ENCODE results near the gene SEMA6A. TPM values are rescaled to one million over a fixed set of nuclear protein-coding genes. Genes with fewer than 3 reads are reported as not detected.

SEMA6A gene
- total RNA-seq, 1 experiment from 2014 or later = not detected

DNA sequence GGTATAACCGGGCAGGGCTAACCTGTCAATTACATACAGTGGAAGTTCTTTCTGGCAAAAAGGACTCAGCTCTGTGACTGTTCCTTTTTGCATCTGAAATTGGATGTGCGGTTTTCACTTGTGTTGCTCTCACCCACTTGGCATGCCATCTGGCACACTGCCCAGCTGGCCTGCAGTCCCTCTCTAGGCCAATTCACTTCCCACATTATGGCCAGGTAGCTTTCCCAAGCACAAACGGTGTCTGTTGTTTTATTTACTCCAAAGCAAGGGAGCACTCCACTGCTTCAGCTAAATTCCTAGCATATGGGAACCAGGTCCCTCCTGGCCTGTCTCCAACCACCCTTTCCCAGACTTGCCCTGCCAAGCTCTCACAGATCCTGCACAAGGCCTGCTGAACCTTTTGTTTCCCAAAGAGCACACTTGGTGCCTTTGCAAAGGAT is 132.5 kb downstream of the SEMA6A start:
- H3K79me2 ChIP-seq (ENCODE audit: low read length) = no peaks in the 10 kb centered on the region
- no peaks in the 10 kb centered on the region for H4K20me1 ChIP-seq (ENCODE audit: insufficient read depth, low read depth, low read length)
- H3K36me3 ChIP-seq (ENCODE audit: insufficient read depth, low read length) = no peaks in the 10 kb centered on the region

DNA sequence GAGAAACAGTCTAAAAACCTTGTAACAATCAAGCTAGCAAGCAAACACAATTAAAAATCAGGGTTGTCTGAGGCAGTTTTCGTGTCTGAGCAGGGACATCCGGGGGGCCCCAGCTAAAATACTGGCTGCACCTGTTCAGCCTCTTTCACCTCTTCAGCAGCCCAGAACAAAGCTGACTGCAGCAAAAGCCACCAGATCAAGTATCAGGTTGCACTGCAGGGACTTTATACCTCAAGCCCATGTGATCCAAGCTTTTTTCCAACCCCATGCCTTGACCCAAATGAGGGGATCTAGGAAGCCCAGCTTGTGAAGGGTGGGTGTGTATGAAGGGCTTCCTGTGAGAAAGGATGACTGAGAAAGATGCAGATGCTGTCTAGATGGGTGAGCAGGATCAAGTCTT is 133.4 kb downstream of the SEMA6A start:
- no peaks in the 10 kb centered on the region for H3K27me3 ChIP-seq (ENCODE audit: low read length)
- H3K79me2 ChIP-seq (ENCODE audit: low read length) = no peaks in the 10 kb centered on the region
- no peak for DNase-seq
- no peaks in the 10 kb centered on the region for H3K36me3 ChIP-seq (ENCODE audit: insufficient read depth, low read length)
- no peak overlapping the region for H3K9ac ChIP-seq (ENCODE audit: low read length)
- H3K27ac ChIP-seq (ENCODE audit: low read length) = no peak overlapping the region
- no peaks in the 10 kb centered on the region for H3K9me2 ChIP-seq (replicated peaks; ENCODE audit: insufficient read depth, low read length)
- H3K9me3 ChIP-seq (ENCODE audit: low read length) = no peaks in the 10 kb centered on the region
- no peak overlapping the region for H3K4me2 ChIP-seq (ENCODE audit: low read depth, low read length, poor library complexity, severe bottlenecking)
- H4K20me1 ChIP-seq (ENCODE audit: insufficient read depth, low read depth, low read length) = no peaks in the 10 kb centered on the region
- H3K4me3 ChIP-seq (ENCODE audit: low read length) = no peak overlapping the region
- H3K4me1 ChIP-seq (ENCODE audit: low read length) = no peaks in the 10 kb centered on the region
- H2AFZ ChIP-seq (ENCODE audit: low read length) = no peak overlapping the region

More for the DNA sequence above, 132.5 kb downstream of the SEMA6A start:
- no peaks in the 10 kb centered on the region for H3K4me1 ChIP-seq (ENCODE audit: low read length)
- DNase-seq = no peak
- no peak overlapping the region for H3K27ac ChIP-seq (ENCODE audit: low read length)
- H3K9ac ChIP-seq (ENCODE audit: low read length) = no peak overlapping the region
- H3K27me3 ChIP-seq (ENCODE audit: low read length) = no peaks in the 10 kb centered on the region
- no peak overlapping the region for H3K4me3 ChIP-seq (ENCODE audit: low read length)
- H3K9me2 ChIP-seq (replicated peaks; ENCODE audit: insufficient read depth, low read length) = no peaks in the 10 kb centered on the region
- H3K9me3 ChIP-seq (ENCODE audit: low read length) = no peaks in the 10 kb centered on the region
- no peak overlapping the region for H2AFZ ChIP-seq (ENCODE audit: low read length)
- H3K4me2 ChIP-seq (ENCODE audit: low read depth, low read length, poor library complexity, severe bottlenecking) = no peak overlapping the region

DNA sequence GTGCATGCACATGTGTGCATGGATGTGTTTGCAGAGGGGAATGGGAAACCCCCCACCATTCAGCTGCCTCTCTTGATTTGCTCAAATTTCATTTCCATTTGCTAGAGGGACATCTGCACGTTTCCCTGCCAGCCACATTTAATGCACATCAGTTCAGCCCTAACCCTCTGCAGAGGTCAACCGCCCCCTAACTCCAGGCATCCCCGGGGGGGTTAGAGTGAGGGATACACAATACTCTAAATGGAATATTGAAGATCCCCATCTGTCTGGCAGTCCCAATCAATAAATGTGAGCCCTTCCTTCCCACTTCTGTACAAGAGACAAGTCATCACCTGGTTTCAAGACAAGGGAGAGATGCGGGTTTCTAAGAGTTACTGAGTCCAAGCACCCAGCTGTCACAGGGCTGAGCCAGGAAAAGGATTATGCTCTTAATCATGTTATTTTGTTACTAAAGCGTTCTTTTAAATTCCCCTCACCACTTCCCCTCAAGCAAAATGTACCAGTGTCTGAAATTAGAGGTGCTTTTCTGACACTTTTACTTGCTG is 134.1 kb downstream of the SEMA6A start:
- no peaks in the 10 kb centered on the region for H3K79me2 ChIP-seq (ENCODE audit: low read length)
- H3K9ac ChIP-seq (ENCODE audit: low read length) = no peak overlapping the region
- no peak overlapping the region for H3K4me2 ChIP-seq (ENCODE audit: low read depth, low read length, poor library complexity, severe bottlenecking)
- DNase-seq = no peak
- no peaks in the 10 kb centered on the region for H3K36me3 ChIP-seq (ENCODE audit: insufficient read depth, low read length)
- H3K9me3 ChIP-seq (ENCODE audit: low read length) = no peaks in the 10 kb centered on the region
- no peaks in the 10 kb centered on the region for H3K4me1 ChIP-seq (ENCODE audit: low read length)
- no peak overlapping the region for H3K27ac ChIP-seq (ENCODE audit: low read length)
- no peak overlapping the region for H3K4me3 ChIP-seq (ENCODE audit: low read length)
- H2AFZ ChIP-seq (ENCODE audit: low read length) = no peak overlapping the region
- H3K9me2 ChIP-seq (replicated peaks; ENCODE audit: insufficient read depth, low read length) = no peaks in the 10 kb centered on the region
- no peaks in the 10 kb centered on the region for H3K27me3 ChIP-seq (ENCODE audit: low read length)
- H4K20me1 ChIP-seq (ENCODE audit: insufficient read depth, low read depth, low read length) = no peaks in the 10 kb centered on the region

DNA sequence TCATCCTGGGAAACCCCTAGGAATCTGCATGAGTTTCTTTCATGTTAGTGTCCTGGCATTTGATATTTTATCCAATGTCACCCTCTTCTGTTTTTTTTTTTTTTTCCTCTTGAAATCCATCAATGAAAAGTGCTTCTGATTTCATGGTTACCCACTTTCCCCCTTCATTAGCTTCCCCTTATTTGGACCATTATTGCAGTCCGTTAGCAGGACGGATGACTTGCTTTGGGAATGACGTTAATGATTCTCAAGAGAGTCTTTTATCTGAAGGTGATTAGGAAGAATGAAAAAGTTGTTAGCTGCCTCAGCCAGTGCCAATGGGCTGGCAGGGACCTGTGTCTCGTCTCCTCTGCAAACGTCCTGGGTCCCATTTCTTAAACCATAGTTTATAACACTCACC is 134.7 kb downstream of the SEMA6A start:
- Histone ChIP-seq H3K4me1 (ENCODE audit: low read length) (no peaks in the 10 kb centered on the region), H3K79me2 (ENCODE audit: low read length) (no peaks in the 10 kb centered on the region), H3K9me3 (ENCODE audit: low read length) (no peaks in the 10 kb centered on the region), H3K9me2 (replicated peaks; ENCODE audit: insufficient read depth, low read length) (no peaks in the 10 kb centered on the region), H3K27ac (ENCODE audit: low read length) (no peak overlapping the region), H3K4me3 (ENCODE audit: low read length) (no peak overlapping the region), H3K36me3 (ENCODE audit: insufficient read depth, low read length) (no peaks in the 10 kb centered on the region), H3K27me3 (ENCODE audit: low read length) (no peaks in the 10 kb centered on the region), H3K9ac (ENCODE audit: low read length) (no peak overlapping the region), H2AFZ (ENCODE audit: low read length) (no peak overlapping the region), H4K20me1 (ENCODE audit: insufficient read depth, low read depth, low read length) (no peaks in the 10 kb centered on the region), H3K4me2 (ENCODE audit: low read depth, low read length, poor library complexity, severe bottlenecking) (no peak overlapping the region)
- no peak for DNase-seq

DNA sequence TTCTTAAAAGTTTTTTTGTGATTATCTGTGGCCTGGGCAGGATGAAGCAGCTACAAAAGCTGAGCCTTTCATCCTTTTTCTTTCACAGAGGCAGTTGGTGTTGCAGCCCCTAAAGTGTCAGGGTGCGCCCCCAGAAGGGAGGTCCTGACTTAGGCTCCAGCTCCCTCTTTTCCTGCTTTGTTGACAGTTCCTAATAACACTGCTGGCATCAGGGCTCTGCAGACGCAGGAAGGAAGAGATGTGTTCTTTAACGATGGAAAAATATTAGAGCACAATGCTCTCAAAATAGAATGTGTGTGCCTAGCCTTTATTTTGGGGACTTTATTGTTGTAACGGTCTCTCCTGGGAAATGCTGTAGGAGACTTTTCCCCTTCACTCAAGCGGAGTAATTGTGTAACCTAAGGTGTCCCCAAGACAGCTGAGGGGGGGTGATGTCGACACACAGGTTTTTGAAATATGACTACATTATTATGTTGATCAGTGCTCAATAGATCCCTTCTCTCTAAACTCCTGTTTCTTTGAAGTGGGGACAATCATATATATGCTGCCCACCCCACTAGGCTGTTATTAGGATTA is 135.6 kb downstream of the SEMA6A start:
- Histone ChIP-seq H3K27me3 (ENCODE audit: low read length) (no peaks in the 10 kb centered on the region), H3K4me3 (ENCODE audit: low read length) (no peak overlapping the region), H3K4me2 (ENCODE audit: low read depth, low read length, poor library complexity, severe bottlenecking) (no peak overlapping the region), H3K79me2 (ENCODE audit: low read length) (no peaks in the 10 kb centered on the region), H3K36me3 (ENCODE audit: insufficient read depth, low read length) (no peaks in the 10 kb centered on the region), H4K20me1 (ENCODE audit: insufficient read depth, low read depth, low read length) (no peaks in the 10 kb centered on the region), H3K4me1 (ENCODE audit: low read length) (no peaks in the 10 kb centered on the region), H2AFZ (ENCODE audit: low read length) (no peak overlapping the region), H3K9me3 (ENCODE audit: low read length) (no peaks in the 10 kb centered on the region), H3K9ac (ENCODE audit: low read length) (no peak overlapping the region), H3K27ac (ENCODE audit: low read length) (no peak overlapping the region), H3K9me2 (replicated peaks; ENCODE audit: insufficient read depth, low read length) (no peaks in the 10 kb centered on the region)
- DNase-seq = no peak

DNA sequence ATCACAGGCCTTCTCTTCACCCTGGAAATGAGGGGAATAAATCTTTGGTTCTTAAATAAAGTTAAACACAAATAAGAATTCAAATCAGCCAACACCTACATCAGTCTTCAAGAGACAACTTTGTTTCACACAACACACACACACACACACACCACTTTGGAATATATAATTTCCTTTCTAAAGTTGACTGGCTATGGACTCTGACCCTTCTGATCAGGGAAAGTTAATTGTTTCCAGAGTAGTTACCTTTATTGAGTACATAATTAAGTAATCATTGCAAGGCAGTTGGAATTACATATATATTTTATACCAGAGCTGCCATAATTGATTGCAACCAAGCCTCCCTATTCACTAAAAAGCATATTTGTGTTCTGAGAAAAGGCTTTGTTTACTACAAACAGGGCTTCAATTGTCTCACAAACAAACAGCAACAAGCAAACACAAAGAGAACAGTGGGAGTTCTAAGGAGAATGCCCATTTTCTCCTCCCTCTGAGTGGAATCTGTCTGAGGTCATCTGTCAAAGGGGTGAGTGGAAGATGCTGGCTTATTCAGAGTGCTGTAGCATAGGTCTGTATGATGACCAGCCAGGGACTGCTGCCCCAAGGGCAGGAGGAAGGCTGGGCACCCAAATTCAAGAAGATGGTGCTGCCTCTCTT is 136.6 kb downstream of the SEMA6A start:
- Histone ChIP-seq H4K20me1 (ENCODE audit: insufficient read depth, low read depth, low read length) (no peaks in the 10 kb centered on the region), H3K27me3 (ENCODE audit: low read length) (no peaks in the 10 kb centered on the region), H3K36me3 (ENCODE audit: insufficient read depth, low read length) (no peaks in the 10 kb centered on the region), H3K4me3 (ENCODE audit: low read length) (no peak overlapping the region), H2AFZ (ENCODE audit: low read length) (no peak overlapping the region), H3K79me2 (ENCODE audit: low read length) (no peaks in the 10 kb centered on the region), H3K9me2 (replicated peaks; ENCODE audit: insufficient read depth, low read length) (no peaks in the 10 kb centered on the region), H3K4me1 (ENCODE audit: low read length) (no peaks in the 10 kb centered on the region), H3K9me3 (ENCODE audit: low read length) (no peaks in the 10 kb centered on the region), H3K27ac (ENCODE audit: low read length) (no peak overlapping the region), H3K9ac (ENCODE audit: low read length) (no peak overlapping the region), H3K4me2 (ENCODE audit: low read depth, low read length, poor library complexity, severe bottlenecking) (no peak overlapping the region)
- DNase-seq = no peak

DNA sequence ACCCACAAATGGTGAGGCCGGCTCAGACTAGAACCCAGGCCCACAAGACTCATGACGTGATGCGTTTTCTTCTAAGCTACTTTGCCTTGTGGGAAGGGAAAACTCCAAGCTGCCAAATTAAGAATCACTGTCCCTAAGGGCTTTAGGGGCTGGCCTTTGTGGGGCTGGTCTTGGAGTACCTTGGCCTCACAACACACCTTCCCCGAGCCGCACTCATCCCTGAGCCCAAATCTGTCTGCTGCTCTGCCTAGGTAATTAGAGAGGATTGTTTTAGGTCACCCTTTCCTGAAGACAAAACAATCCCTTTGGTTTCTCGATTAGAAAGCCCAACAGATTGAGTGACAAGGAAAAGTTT is 137.3 kb downstream of the SEMA6A start:
- DNase-seq = no peak
- H3K27me3 ChIP-seq (ENCODE audit: low read length) = no peaks in the 10 kb centered on the region
- no peaks in the 10 kb centered on the region for H3K9me2 ChIP-seq (replicated peaks; ENCODE audit: insufficient read depth, low read length)
- no peak overlapping the region for H3K4me3 ChIP-seq (ENCODE audit: low read length)
- no peaks in the 10 kb centered on the region for H3K9me3 ChIP-seq (ENCODE audit: low read length)
- no peak overlapping the region for H3K9ac ChIP-seq (ENCODE audit: low read length)
- no peaks in the 10 kb centered on the region for H3K4me1 ChIP-seq (ENCODE audit: low read length)
- no peak overlapping the region for H2AFZ ChIP-seq (ENCODE audit: low read length)
- H3K4me2 ChIP-seq (ENCODE audit: low read depth, low read length, poor library complexity, severe bottlenecking) = no peak overlapping the region
- H3K36me3 ChIP-seq (ENCODE audit: insufficient read depth, low read length) = no peaks in the 10 kb centered on the region
- no peaks in the 10 kb centered on the region for H3K79me2 ChIP-seq (ENCODE audit: low read length)
- H3K27ac ChIP-seq (ENCODE audit: low read length) = no peak overlapping the region
- H4K20me1 ChIP-seq (ENCODE audit: insufficient read depth, low read depth, low read length) = no peaks in the 10 kb centered on the region

DNA sequence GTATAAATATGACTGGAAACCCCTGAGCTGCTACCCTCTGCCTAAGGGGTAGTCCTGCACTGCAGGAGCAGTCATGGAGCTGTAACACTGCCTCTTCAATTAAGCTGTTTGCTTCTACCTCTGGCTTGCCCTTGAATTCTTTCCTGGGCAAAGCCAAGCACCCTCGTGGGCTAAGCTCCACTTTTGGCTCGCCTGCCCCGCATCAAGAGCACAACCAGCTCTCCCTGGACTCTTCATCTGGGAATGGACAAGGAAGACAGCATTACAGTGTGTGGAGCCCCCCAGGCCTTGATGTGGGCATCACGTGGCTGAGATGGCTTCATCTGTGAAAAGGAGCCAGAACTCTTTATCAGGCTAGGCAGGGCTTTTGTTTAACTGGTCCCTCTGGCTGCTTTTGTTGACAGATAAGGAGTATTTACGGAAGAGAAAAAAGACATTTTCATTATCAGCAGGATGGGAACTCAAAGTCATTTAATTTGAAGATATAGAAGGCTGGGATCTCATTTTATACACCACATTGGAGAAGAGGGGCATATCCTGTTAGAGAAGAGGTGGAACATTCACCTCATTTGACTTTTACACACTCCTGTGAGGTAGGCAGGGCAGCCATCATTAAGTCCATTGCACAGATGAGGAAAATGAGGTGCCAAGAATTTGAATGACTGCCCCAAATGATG is 137.8 kb downstream of the SEMA6A start:
- Histone ChIP-seq H3K9me3 (ENCODE audit: low read length) (no peaks in the 10 kb centered on the region), H3K9me2 (replicated peaks; ENCODE audit: insufficient read depth, low read length) (no peaks in the 10 kb centered on the region), H2AFZ (ENCODE audit: low read length) (no peak overlapping the region), H3K27ac (ENCODE audit: low read length) (no peak overlapping the region), H3K79me2 (ENCODE audit: low read length) (no peaks in the 10 kb centered on the region), H3K4me2 (ENCODE audit: low read depth, low read length, poor library complexity, severe bottlenecking) (no peak overlapping the region), H3K36me3 (ENCODE audit: insufficient read depth, low read length) (no peaks in the 10 kb centered on the region), H3K9ac (ENCODE audit: low read length) (no peak overlapping the region), H3K4me1 (ENCODE audit: low read length) (no peaks in the 10 kb centered on the region), H4K20me1 (ENCODE audit: insufficient read depth, low read depth, low read length) (no peaks in the 10 kb centered on the region), H3K4me3 (ENCODE audit: low read length) (no peak overlapping the region), H3K27me3 (ENCODE audit: low read length) (no peaks in the 10 kb centered on the region)
- no peak for DNase-seq
